ENCODE data around the gene MRPS27. TPM values are rescaled to one million over a fixed set of nuclear protein-coding genes. Genes with fewer than 3 reads are reported as not detected.

Gene MRPS27
- total RNA-seq, 4 donors from 2014 or later = 14.3 to 34.7 (median 27.9) TPM

- Histone ChIP-seq H3K27ac (peak overlapping the region in 3 of 4 donors; percentile 14 to 59 (median 49)), H3K4me3 (no peak overlapping the region), H3K4me1 (peaks cover 0 to 9% (median 0%) of the 10 kb centered on the region in 4 donors), H3K9me3 (no peaks in the 10 kb centered on the region), H3K27me3 (no peaks in the 10 kb centered on the region), H3K36me3 (no peaks in the 10 kb centered on the region)
- intact Hi-C loops (cut with DNase I; ENCODE audit: low total_unique reads) (no loop called here), in situ Hi-C loops (cut with MboI; ENCODE audit: low pct_ligation_motif_present in 1 of 4, low pct_unique_long_range_greater_than_20kb in 1 of 4, low sequenced_read_pairs in 3 of 4) (no loop called here)
- no peak for DNase-seq
- TF ChIP-seq POLR2AphosphoS5 (IDR thresholded peaks at IDR 0.05) (peak in 2 of 3 donors; percentile 20 to 34), POLR2A (IDR thresholded peaks at IDR 0.05) (no peak), EP300 (IDR thresholded peaks at IDR 0.05; ENCODE audit: low read depth) (no peak)
- TF ChIP-seq, protein P1, sequence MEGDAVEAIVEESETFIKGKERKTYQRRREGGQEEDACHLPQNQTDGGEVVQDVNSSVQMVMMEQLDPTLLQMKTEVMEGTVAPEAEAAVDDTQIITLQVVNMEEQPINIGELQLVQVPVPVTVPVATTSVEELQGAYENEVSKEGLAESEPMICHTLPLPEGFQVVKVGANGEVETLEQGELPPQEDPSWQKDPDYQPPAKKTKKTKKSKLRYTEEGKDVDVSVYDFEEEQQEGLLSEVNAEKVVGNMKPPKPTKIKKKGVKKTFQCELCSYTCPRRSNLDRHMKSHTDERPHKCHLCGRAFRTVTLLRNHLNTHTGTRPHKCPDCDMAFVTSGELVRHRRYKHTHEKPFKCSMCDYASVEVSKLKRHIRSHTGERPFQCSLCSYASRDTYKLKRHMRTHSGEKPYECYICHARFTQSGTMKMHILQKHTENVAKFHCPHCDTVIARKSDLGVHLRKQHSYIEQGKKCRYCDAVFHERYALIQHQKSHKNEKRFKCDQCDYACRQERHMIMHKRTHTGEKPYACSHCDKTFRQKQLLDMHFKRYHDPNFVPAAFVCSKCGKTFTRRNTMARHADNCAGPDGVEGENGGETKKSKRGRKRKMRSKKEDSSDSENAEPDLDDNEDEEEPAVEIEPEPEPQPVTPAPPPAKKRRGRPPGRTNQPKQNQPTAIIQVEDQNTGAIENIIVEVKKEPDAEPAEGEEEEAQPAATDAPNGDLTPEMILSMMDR (IDR thresholded peaks at IDR 0.05) = no peak
- 83 to 84% methylated on average over 5 of the region's 5 CpGs for WGBS, 2 donors (ENCODE audit: low coverage in 1 of 2)
These were observed 54.8 kb downstream of the MRPS27 start for GRCh38 chr5:72265032-72265877.

GRCh38 chr5:72256536-72256935 is 63.5 kb downstream of the MRPS27 start:
- no peak overlapping the region for H3K27ac ChIP-seq
- H3K9me3 ChIP-seq = no peaks in the 10 kb centered on the region
- H3K4me3 ChIP-seq = no peak overlapping the region
- TF ChIP-seq POLR2AphosphoS5 (IDR thresholded peaks at IDR 0.05) (no peak), POLR2A (IDR thresholded peaks at IDR 0.05) (no peak), EP300 (IDR thresholded peaks at IDR 0.05; ENCODE audit: low read depth) (no peak)
- TF ChIP-seq, protein P1 (IDR thresholded peaks at IDR 0.05) = no peak
- 83 to 92% methylated on average over 2 of the region's 2 CpGs for WGBS, 2 donors (ENCODE audit: low coverage in 1 of 2)
- H3K36me3 ChIP-seq = no peaks in the 10 kb centered on the region
- DNase-seq = no peak
- peaks cover 0 to 11% (median 4%) of the 10 kb centered on the region in 4 donors for H3K4me1 ChIP-seq
- intact Hi-C loops (cut with DNase I; ENCODE audit: low total_unique reads) = no loop called here
- H3K27me3 ChIP-seq = no peaks in the 10 kb centered on the region
- in situ Hi-C loops (cut with MboI; ENCODE audit: low pct_ligation_motif_present in 1 of 4, low pct_unique_long_range_greater_than_20kb in 1 of 4, low sequenced_read_pairs in 3 of 4) = no loop called here

DNA sequence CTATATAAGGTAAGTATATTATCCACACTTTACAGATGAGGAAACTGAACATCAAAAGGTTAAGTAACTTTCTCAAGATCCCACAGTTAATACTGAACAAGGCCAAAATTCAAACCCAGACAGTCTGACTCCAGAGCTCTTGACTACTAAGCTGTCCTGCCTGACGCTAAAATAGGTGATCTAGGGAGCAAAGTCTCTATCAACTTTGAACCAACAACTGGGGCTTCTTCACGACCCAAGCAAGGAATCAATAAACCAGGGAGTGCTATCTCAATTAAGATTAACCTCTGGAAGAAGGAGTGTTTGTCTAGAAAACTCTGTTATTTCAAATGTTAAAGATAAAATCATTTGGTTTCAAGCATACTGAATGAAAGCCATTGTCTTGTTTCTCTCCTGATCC is 64.4 kb downstream of the MRPS27 start:
- Histone ChIP-seq H3K4me1 (peaks cover 0 to 11% (median 4%) of the 10 kb centered on the region in 4 donors), H3K9me3 (no peaks in the 10 kb centered on the region), H3K4me3 (no peak overlapping the region), H3K27ac (peak overlapping the region in 1 of 4 donors; percentile 56), H3K27me3 (no peaks in the 10 kb centered on the region), H3K36me3 (no peaks in the 10 kb centered on the region)
- 57 to 62% methylated on average over 1 to 2 of the region's 2 CpGs for WGBS, 2 donors (ENCODE audit: low coverage in 1 of 2)
- TF ChIP-seq, protein P1 (IDR thresholded peaks at IDR 0.05) = no peak
- TF ChIP-seq POLR2AphosphoS5 (IDR thresholded peaks at IDR 0.05) (no peak), EP300 (IDR thresholded peaks at IDR 0.05; ENCODE audit: low read depth) (no peak), POLR2A (IDR thresholded peaks at IDR 0.05) (no peak)
- intact Hi-C loops (cut with DNase I; ENCODE audit: low total_unique reads) = no loop called here
- DNase-seq = no peak
- in situ Hi-C loops (cut with MboI; ENCODE audit: low pct_ligation_motif_present in 1 of 4, low pct_unique_long_range_greater_than_20kb in 1 of 4, low sequenced_read_pairs in 3 of 4) = no loop called here

GRCh38 chr5:72255237-72255636 is 64.8 kb downstream of the MRPS27 start:
- intact Hi-C loops (cut with DNase I; ENCODE audit: low total_unique reads) = no loop called here
- H3K36me3 ChIP-seq = no peaks in the 10 kb centered on the region
- H3K27me3 ChIP-seq = no peaks in the 10 kb centered on the region
- peak; percentile 14 for DNase-seq
- in situ Hi-C loops (cut with MboI; ENCODE audit: low pct_ligation_motif_present in 1 of 4, low pct_unique_long_range_greater_than_20kb in 1 of 4, low sequenced_read_pairs in 3 of 4) = no loop called here
- H3K4me1 ChIP-seq = peaks cover 0 to 11% (median 4%) of the 10 kb centered on the region in 4 donors
- peak overlapping the region in 1 of 4 donors; percentile 56 for H3K27ac ChIP-seq
- 55 to 73% methylated on average over 1 to 3 of the region's 3 CpGs for WGBS, 2 donors (ENCODE audit: low coverage in 1 of 2)
- TF ChIP-seq POLR2A (IDR thresholded peaks at IDR 0.05) (no peak), POLR2AphosphoS5 (IDR thresholded peaks at IDR 0.05) (peak in 1 of 3 donors; percentile 5)
- no peaks in the 10 kb centered on the region for H3K9me3 ChIP-seq
- H3K4me3 ChIP-seq = no peak overlapping the region

All from transverse colon (tissue), 4 donors.